HG03175 (cell line): ENCODE results near the gene TOP3B.

Experiments used
- ATAC-seq: cut with Tn5 transposase; IDR thresholded peaks from one replicate; pipeline ENCODE4 v1.9.1; 2021; ENCODE audit warnings: mild to moderate bottlenecking, moderate library complexity; ENCODE audit not compliant: unreplicated experiment

The TOP3B gene

DNA sequence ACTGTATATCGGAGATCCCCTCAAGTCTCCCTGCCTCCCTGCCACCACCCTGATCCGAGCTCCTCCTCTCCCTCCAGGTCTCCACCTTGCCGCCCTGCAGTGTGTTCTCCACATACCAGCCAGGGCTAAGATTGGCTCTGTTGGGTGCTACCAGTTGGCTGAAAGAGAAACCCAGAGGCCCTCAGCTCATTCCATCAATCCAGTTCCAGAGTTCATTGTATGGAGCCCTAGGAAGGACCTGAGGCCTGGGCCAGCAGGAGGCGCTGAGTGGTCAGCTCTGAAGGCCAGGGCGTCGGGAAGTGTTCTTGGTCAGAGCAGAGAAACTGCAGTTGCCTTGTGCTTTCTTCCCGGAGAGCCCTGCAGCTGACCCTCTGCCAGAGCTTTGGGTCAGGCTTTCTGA, 2.2 kb upstream of the TOP3B start:
- ATAC-seq: no peak

DNA sequence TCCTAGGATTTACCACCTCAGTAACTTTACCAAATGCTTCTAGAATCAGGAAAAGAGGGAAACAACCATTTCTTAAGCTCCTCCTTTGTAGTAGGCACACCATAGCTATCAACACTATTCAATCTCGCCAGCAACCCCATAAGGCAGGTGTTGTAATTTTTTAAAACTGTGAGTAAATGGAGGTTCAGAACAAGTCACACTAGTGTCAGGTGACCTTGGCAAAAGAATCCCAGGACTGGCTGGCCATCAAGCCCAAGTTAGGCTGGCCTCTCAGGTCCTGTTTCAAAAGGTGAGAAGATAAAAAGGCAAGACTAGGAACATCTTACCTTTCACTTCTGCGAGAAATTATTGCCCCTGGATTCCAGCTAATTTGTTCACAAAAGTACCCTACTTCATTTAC, 713 bp downstream of the TOP3B start:
- no peak for ATAC-seq

DNA sequence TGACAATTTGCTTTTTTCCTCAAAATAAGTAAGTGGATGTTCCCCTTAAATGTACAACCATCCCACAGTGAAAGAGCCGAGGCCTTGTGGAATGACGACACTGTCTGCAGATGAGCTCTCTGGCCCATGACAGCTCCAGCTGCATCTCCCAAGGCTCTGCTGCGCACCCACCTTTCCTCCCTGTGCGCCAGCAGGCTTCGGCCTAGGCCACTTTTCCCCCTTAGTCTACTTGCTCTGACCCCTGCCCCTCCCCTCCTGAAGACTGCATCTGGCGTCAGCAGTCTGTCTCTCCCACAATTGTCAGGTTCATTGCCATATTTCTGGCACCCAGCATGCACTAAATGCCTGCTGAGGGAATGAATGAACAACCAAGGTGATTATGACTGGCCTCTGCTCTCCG, 2.0 kb downstream of the TOP3B start:
- no peak for ATAC-seq

GRCh38 chr22:21978564-21979386, 3.8 kb downstream of the TOP3B start:
- no peak for ATAC-seq

DNA sequence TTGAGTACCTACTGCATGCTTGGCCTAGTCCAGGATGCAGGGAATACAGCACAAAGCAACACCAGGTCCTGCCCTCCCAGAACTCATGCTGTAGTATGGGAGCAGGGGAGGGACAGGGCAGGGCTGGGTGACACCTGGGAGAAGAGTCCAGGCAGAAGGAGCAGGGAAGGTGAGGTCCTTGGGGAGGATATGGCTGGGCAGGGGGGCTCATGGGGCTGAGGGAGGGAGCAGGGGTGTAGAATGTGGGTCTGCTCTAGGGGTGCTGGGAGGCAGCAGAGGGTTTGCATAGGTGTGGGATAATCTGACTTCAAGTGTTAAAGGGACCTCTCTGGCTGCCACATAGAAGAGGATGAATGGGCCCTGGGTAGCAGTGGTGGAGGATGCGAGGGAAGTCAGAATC, 4.8 kb downstream of the TOP3B start:
- ATAC-seq: no peak

- ATAC-seq: no peak
These were observed 6.7 kb downstream of the TOP3B start for GRCh38 chr22:21975854-21976345.

- ATAC-seq: no peak
These were observed 7.3 kb downstream of the TOP3B start for GRCh38 chr22:21975273-21975672.

DNA sequence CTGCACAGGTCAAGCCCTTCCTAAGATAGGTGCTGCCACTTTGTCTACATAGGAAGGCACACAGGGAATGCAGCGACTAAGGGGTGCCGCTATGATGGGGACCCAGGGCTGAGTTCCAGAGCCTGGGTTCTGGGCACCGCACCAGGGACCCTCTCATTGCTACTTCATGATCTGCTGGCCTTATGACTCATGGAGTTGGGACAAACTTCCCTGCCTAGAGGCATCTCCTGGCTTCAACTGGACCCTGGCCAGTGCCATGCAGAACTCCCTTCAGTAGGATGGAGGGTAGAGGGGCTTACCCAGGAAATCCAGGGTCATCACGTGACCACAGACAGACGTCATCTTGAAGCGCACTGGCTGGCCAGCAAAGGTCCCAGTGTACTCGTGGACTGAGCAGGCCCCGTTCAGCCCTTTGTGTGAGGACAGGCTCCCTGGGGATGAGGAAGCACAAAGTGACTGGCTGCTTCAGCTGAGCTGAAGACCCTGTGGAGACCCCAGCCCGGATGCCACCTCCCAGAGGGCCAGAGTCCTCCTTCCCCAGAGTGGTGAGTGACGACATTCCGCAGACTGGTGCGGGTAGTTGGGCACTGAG, 8.4 kb downstream of the TOP3B start:
- no peak for ATAC-seq

DNA sequence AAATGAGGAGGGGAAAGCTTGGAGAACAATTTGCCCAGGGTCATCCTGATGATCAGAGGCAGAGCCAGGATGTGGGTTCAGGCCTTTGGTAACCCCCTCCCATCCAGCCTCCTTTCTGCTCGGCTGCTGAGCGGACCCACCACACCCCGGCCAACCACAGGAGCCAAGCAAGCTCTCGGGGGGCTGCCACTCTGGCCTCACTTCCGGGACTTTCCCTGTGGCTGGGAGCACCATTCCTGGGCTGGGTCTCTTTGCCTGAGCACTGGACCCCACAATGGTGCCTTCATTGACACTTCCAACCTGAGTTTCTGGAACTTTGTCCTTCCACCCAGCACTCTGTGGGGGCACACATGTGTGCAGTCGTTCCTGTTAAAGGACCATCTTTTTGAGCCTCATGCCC, 9.8 kb downstream of the TOP3B start:
- ATAC-seq: no peak

DNA sequence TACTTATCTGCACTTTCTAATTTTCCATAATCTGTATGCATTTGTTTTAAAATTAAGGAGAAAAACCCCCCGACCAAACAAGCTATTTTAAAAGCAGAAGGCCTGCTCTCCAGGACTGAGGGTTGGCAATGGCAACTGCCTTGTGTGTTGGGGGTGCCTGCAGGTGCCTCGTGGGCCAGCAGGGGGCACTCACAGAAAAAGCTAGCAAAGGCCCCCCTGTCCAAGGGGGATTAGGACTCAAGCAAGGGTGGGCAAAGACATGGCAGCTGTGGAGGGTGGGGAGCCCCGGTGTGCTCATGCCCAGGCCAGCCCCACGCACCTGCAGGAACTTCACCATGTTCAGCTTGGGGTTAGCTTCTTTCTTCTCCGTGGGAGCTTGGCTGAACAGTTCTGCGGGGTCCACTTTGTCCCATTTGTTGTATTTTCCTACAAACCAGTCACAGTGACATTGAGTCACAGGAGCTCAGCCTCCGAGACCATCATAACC, 10.3 kb downstream of the TOP3B start:
- ATAC-seq: no peak

GRCh38 chr22:21971858-21972275, 10.7 kb downstream of the TOP3B start:
- ATAC-seq: no peak

DNA sequence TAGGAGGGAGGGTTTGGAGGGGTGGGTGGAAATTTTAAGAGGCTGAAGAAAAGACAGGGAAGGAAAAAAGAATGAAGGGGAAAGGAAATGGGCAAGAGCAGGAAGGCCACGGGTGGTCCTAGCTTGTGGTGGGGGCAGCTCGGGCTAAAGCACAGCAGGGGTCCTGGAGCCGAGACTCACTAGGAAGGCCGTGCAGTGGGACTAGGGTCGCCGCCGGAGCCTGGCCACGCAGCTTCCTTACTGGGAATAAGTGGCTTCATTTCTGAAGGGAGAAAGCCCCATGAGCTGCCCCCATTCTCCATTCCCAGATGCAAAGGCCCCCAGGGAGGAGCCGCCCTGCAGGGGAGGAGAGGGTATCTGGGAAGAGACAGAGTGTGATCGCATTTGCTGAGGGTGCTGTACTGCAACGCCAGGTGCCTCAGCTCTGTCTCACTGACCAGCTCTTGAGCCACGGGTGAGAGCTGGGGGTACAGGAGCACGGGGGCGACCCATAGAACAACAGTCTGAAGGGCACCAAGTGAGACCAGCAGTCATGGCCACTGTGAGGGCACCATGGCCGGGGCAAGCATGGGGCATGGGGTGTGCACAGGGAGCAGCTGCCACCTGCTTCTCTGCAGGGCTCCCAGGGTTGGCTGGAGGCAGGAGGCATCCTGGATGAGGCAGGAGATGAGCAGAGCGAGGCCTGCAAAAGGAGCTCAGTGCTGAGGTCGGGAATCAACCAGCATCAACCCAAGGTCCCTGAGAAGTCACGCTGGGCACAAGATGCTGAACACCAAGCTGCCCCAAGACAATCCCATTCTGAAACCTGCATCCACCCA, 11.6 kb downstream of the TOP3B start:
- ATAC-seq: no peak

DNA sequence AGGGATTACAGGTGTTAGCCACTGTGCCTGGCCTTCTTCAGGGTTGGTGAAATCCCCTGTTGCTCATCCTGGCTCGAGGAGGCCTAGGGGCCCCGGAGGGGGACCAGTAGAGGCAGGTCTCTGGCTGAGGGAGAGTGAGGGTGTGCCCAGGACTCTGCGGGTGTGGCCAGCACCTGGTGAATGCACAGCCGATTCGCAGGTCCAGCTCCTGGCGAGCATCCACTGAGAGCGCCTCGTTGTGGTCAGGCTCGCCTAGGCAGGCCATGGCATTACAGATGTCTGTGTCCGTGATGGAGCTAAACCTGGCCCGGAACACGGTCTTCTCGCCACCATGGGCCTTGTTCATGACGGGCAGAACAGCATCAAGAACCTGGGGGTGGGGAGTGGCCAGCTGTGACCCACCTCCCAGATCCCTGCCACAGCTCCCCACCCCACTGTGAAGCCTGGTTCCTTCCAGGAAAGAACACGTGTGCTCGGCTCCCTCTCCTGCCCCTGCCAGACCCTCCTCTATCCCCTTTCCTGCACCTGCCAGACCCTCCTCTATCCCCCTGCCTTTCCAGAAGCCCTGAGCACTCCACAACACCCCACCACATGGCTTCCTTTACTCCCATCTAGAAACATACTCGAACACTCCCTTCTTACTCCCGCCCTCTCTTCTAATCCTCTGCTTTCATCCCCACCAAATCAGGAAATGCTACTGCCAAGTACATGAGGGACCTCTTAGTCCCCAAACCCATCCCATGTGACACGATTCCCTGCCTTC, 12.4 kb downstream of the TOP3B start:
- ATAC-seq: no peak

- ATAC-seq: no peak
These were observed 14.0 kb downstream of the TOP3B start for GRCh38 chr22:21968452-21969129.

DNA sequence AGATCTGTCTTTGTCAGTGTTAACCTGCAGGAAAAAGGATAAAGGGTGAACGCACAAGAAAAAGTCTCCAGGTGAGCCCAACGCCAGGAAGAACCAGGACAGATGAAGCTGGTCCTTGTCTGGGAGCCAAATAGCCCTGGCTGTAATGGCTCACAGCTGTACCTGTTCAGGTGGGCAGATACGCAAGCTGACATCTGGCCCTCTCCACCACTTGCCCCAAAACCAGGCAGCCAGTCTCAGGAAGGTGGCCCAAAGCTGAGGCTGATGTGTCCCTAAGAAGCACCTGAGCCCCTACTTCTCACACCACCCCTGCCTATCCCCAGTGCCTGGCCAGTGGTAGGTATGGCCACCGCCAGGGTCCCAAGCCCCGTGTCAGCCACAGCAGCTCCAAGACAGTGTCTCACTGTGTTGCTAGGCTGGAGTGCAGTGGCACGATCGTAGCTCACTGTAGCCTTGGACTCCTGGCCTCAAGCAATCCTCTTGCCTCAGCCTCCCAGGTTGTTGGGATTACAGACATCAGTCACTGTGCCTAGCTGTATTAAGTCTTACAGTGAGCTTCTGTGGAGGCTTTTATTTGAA, 14.8 kb downstream of the TOP3B start:
- ATAC-seq: no peak

- ATAC-seq: no peak
These were observed 15.7 kb downstream of the TOP3B start for GRCh38 chr22:21966643-21967516.

DNA sequence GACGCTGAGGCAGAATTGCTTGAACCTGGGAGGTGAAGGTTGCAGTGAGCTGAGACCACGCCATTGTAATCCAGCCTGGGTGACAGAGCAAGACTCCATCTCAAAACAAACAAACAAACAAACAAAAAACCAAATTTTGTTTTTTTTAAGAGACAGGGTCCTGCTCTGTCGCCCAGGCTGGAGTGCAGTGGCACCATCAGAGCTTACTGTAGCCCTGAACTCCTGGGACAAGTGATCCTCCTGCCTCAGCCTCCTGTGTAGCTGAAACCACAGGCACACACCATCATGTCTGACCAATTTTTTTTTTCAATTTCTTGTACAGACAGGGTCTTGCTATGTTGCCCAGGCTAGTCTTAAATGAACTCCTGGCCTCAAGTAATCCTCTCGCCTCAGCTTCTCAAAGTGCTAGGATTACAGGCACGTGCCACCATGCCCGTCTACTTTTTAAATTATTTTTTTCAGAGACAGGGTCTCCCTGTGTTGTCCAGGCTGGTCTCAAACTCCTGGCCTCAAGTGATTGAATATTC, 16.8 kb downstream of the TOP3B start:
- no peak for ATAC-seq

- ATAC-seq: no peak
These were observed 17.6 kb downstream of the TOP3B start for GRCh38 chr22:21964918-21965484.
